ENCODE results near the gene TBC1D14.

TBC1D14 gene

DNA sequence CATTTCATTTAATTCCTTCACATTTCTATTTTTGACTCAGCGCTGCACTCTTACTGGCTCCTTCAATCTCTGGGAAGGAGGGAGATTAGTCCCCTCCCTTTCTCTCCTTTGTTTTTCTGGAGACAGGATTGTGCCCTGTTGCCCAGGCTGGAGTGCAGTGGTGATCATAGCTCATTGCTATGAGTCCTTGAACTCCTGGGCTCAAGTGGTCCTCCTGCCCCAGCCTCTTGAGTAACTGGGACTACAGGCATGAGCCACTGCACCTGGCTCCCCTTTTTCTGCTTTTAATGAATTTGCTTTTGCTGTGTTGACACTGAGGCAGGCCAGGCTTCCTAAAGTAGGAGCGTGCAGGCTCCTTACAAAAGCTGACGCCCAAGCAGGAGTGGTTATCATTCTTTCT lies 10.5 kb downstream of the TBC1D14 start:
- Histone ChIP-seq H3K4me2 (ENCODE audit: low read length) (no peak overlapping the region), H3K9ac (ENCODE audit: low read length) (no peak overlapping the region), H3K9me3 (ENCODE audit: insufficient read depth, low read length) (no peaks in the 10 kb centered on the region), H3K27me3 (ENCODE audit: low read depth, low read length) (no peaks in the 10 kb centered on the region), H3K36me3 (replicated peaks; ENCODE audit: low read depth, low read length) (peaks cover 11% of the 10 kb centered on the region), H2AFZ (ENCODE audit: low read depth, low read length) (no peak overlapping the region), H4K20me1 (ENCODE audit: insufficient read depth, low read length) (peaks cover 20% of the 10 kb centered on the region), H3K4me1 (ENCODE audit: low read length) (no peaks in the 10 kb centered on the region), H3K79me2 (ENCODE audit: low read length) (peaks cover 25% of the 10 kb centered on the region; the same call in 1 of the 2 replicates), H3K4me3 (ENCODE audit: low read length) (no peak overlapping the region), H3K27ac (ENCODE audit: low read length) (no peak overlapping the region)
- TF ChIP-seq, protein P1, sequence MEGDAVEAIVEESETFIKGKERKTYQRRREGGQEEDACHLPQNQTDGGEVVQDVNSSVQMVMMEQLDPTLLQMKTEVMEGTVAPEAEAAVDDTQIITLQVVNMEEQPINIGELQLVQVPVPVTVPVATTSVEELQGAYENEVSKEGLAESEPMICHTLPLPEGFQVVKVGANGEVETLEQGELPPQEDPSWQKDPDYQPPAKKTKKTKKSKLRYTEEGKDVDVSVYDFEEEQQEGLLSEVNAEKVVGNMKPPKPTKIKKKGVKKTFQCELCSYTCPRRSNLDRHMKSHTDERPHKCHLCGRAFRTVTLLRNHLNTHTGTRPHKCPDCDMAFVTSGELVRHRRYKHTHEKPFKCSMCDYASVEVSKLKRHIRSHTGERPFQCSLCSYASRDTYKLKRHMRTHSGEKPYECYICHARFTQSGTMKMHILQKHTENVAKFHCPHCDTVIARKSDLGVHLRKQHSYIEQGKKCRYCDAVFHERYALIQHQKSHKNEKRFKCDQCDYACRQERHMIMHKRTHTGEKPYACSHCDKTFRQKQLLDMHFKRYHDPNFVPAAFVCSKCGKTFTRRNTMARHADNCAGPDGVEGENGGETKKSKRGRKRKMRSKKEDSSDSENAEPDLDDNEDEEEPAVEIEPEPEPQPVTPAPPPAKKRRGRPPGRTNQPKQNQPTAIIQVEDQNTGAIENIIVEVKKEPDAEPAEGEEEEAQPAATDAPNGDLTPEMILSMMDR (IDR thresholded peaks at IDR 0.05; ENCODE audit: low read depth, low read length) = no peak
- no peak for TF ChIP-seq EZH2phosphoT487 (IDR thresholded peaks at IDR 0.05; ENCODE audit: low read depth)

DNA sequence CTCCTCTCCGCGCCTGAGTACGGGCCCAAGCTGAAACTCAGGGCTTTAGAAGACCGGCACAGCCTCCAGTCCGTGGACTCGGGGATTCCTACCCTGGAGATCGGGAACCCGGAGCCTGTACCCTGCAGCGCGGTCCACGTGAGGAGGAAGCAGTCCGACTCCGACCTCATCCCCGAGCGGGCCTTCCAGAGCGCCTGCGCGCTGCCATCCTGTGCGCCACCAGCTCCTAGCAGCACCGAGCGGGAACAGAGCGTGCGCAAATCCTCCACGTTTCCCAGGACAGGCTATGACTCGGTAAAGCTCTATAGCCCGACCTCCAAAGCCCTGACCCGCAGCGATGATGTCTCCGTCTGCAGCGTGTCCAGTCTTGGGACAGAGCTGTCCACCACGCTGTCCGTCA lies 13.9 kb downstream of the TBC1D14 start:
- TF ChIP-seq EZH2phosphoT487 (IDR thresholded peaks at IDR 0.05; ENCODE audit: low read depth) = no peak
- TF ChIP-seq, protein P1 (IDR thresholded peaks at IDR 0.05; ENCODE audit: low read depth, low read length) = no peak
- peaks cover 18% of the 10 kb centered on the region for H4K20me1 ChIP-seq (ENCODE audit: insufficient read depth, low read length)
- no peak overlapping the region for H3K4me3 ChIP-seq (ENCODE audit: low read length)
- H3K9ac ChIP-seq (ENCODE audit: low read length) = no peak overlapping the region
- no peaks in the 10 kb centered on the region for H3K9me3 ChIP-seq (ENCODE audit: insufficient read depth, low read length)
- H3K27ac ChIP-seq (ENCODE audit: low read length) = no peak overlapping the region
- peaks cover 25% of the 10 kb centered on the region for H3K79me2 ChIP-seq (ENCODE audit: low read length)
- H2AFZ ChIP-seq (ENCODE audit: low read depth, low read length) = no peak overlapping the region
- H3K27me3 ChIP-seq (ENCODE audit: low read depth, low read length) = no peaks in the 10 kb centered on the region
- H3K4me1 ChIP-seq (ENCODE audit: low read length) = no peaks in the 10 kb centered on the region
- H3K4me2 ChIP-seq (ENCODE audit: low read length) = no peak overlapping the region
- H3K36me3 ChIP-seq (replicated peaks; ENCODE audit: low read depth, low read length) = peaks cover 23% of the 10 kb centered on the region

DNA sequence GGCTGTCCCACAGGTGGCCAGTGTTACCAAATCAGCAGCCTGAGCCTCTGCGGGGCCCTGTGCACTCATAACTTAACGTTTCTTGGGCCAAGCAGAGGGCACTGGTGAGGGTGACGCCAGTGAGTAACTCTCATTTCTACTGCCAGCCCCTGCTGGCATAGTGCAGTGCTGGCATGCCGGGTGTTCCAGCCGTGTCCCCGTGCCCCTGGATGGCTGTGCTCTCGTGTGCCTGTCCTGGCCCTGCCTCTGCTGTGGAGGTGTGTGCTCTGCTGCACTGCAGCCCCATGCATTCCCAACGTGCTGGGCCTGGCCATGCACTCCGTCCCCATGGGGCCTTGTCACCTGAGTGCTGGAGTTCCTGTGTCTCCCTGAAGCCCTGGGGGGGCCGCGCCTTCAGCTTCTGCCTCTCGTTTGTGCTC lies 14.7 kb downstream of the TBC1D14 start:
- peaks cover 23% of the 10 kb centered on the region for H3K36me3 ChIP-seq (replicated peaks; ENCODE audit: low read depth, low read length)

DNA sequence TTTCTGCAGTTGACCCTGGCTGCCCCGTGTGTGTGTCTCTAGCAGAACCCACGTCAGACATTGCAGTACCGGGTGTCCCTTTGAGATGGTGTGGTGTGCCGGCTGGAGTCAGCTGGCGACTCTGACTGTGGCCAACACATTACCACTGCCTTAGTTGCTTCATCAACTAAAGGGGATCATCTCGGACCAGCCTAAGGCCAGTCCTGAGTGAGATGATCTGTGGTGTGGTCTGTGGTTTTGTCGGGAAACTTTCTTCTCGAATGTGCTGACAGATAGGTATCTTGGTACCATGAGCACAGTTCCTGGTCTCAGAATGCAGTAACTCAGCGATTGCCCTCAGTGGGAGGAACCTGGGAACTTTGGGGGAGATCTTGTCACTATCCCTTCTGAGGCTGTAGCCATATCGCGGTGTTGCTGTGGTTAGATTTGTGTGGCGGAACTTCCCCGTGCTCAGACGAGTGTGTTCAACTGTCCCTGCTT lies 15.8 kb downstream of the TBC1D14 start:
- H3K36me3 ChIP-seq (replicated peaks; ENCODE audit: low read depth, low read length) = peaks cover 23% of the 10 kb centered on the region
- no peak for TF ChIP-seq EZH2phosphoT487 (IDR thresholded peaks at IDR 0.05; ENCODE audit: low read depth)
- TF ChIP-seq, protein P1 (IDR thresholded peaks at IDR 0.05; ENCODE audit: low read depth, low read length) = no peak
- no peak overlapping the region for H2AFZ ChIP-seq (ENCODE audit: low read depth, low read length)
- no peak overlapping the region for H3K4me3 ChIP-seq (ENCODE audit: low read length)
- H3K4me2 ChIP-seq (ENCODE audit: low read length) = no peak overlapping the region
- H3K4me1 ChIP-seq (ENCODE audit: low read length) = no peaks in the 10 kb centered on the region
- H3K9ac ChIP-seq (ENCODE audit: low read length) = no peak overlapping the region
- no peaks in the 10 kb centered on the region for H3K27me3 ChIP-seq (ENCODE audit: low read depth, low read length)
- H3K27ac ChIP-seq (ENCODE audit: low read length) = no peak overlapping the region
- H3K9me3 ChIP-seq (ENCODE audit: insufficient read depth, low read length) = no peaks in the 10 kb centered on the region
- H3K79me2 ChIP-seq (ENCODE audit: low read length) = peaks cover 30% of the 10 kb centered on the region
- peaks cover 29% of the 10 kb centered on the region for H4K20me1 ChIP-seq (ENCODE audit: insufficient read depth, low read length)

More for the DNA sequence above, 14.7 kb downstream of the TBC1D14 start:
- Histone ChIP-seq H4K20me1 (ENCODE audit: insufficient read depth, low read length) (peaks cover 22% of the 10 kb centered on the region), H3K4me2 (ENCODE audit: low read length) (no peak overlapping the region), H3K27me3 (ENCODE audit: low read depth, low read length) (no peaks in the 10 kb centered on the region), H3K4me3 (ENCODE audit: low read length) (no peak overlapping the region), H2AFZ (ENCODE audit: low read depth, low read length) (no peak overlapping the region), H3K79me2 (ENCODE audit: low read length) (peaks cover 26% of the 10 kb centered on the region), H3K4me1 (ENCODE audit: low read length) (no peaks in the 10 kb centered on the region), H3K27ac (ENCODE audit: low read length) (no peak overlapping the region), H3K9ac (ENCODE audit: low read length) (no peak overlapping the region), H3K9me3 (ENCODE audit: insufficient read depth, low read length) (no peaks in the 10 kb centered on the region)
- TF ChIP-seq EZH2phosphoT487 (IDR thresholded peaks at IDR 0.05; ENCODE audit: low read depth) = no peak
- TF ChIP-seq, protein P1 (IDR thresholded peaks at IDR 0.05; ENCODE audit: low read depth, low read length) = no peak
